ENCODE measurements around the gene CMSS1.

The CMSS1 gene

DNA sequence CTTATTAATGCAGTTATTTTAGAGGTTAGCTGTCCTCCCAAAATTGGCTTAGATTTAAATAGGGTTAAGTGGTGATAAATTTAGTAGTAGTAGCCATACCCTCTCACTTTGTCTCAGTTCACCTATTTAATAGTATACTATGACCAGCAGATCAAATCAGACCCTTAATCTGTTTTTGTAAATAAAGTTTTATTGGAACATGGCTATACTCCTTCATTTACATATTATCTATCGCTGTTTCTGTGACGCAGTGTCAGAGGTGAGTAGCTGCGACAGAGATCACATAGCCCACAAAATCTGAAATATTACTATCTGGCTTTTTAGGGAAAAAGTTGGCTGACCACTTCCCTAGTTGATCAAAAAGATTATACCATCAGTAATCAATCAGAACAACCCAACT is 183.4 kb downstream of the CMSS1 start:
- H3K9me3 ChIP-seq (ENCODE audit: control extremely low read depth in 1 of 5, control insufficient read depth in 4 of 5, insufficient read depth in 2 of 5, low read depth in 1 of 5, low read length in 4 of 5): peaks cover 0 to 2% (median 0%) of the 10 kb centered on the region in 5 experiments
- H3K27ac ChIP-seq (ENCODE audit: insufficient read depth in 1 of 2, low read depth in 1 of 2, low read length in 2 of 2, poor library complexity in 1 of 2, severe bottlenecking in 2 of 2): no peak overlapping the region
- no peaks in the 10 kb centered on the region for H3K36me3 ChIP-seq (ENCODE audit: control insufficient read depth in 4 of 4, insufficient read depth in 4 of 4, low read length in 3 of 4)
- ChIA-PET POLR2A (no interaction called here), CTCF (no interaction called here)
- WGBS (ENCODE audit: insufficient coverage): 73% methylated on average over 3 of the region's 3 CpGs
- no peaks in the 10 kb centered on the region for H3K27me3 ChIP-seq (replicated peaks in 2 of 5; ENCODE audit: control insufficient read depth in 4 of 5, insufficient read depth in 5 of 5, low read length in 4 of 5)
- no peaks in the 10 kb centered on the region for H3K4me1 ChIP-seq (ENCODE audit: control extremely low read depth in 1 of 4, control insufficient read depth in 4 of 4, insufficient read depth in 4 of 4, low read length in 3 of 4)
- no peak for DNase-seq
- no peak overlapping the region for H3K4me3 ChIP-seq (ENCODE audit: control insufficient read depth in 1 of 7, extremely low read depth in 1 of 7, insufficient read depth in 4 of 7, low read depth in 2 of 7, low read length in 6 of 7)

DNA sequence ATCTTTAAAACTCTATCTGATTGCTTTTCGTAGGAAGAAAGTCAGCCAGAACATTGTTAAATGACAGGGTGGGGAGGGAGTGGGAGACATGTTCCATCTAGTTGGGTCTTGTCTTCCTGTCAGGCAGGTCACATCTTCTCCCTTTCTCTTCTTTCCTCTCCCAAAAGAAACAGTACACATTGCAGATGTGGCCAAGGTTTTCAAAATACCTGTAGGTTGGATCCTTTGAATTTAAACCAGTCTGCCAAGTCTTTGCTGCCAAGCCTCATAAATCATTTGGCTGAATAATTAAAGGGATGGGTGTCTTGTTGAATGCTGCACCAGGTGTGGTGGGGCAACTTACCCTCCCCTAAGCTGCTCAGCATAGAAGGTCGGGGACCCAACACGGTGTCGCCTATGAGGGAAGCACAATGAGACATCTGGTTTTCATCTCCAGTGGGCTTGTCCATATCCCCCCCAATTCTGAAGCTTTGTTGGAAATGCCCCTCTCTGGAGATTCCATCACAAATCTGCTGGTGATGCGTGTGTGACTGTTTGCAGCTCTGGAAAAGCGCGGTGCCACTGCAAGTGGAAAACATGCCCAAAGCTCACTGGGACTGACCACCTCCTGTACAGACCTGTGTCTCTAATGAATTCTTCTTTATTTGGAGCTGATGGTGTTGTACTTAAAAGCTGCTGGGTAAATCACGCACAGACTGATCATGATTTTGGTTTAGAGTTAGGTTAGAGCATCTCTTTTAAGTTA is 184.0 kb downstream of the CMSS1 start:
- Histone ChIP-seq H3K4me3 (ENCODE audit: control insufficient read depth in 1 of 7, extremely low read depth in 1 of 7, insufficient read depth in 4 of 7, low read depth in 2 of 7, low read length in 6 of 7) (no peak overlapping the region), H3K27me3 (replicated peaks in 2 of 5; ENCODE audit: control insufficient read depth in 4 of 5, insufficient read depth in 5 of 5, low read length in 4 of 5) (no peaks in the 10 kb centered on the region), H3K27ac (ENCODE audit: insufficient read depth in 1 of 2, low read depth in 1 of 2, low read length in 2 of 2, poor library complexity in 1 of 2, severe bottlenecking in 2 of 2) (no peak overlapping the region), H3K4me1 (ENCODE audit: control extremely low read depth in 1 of 4, control insufficient read depth in 4 of 4, insufficient read depth in 4 of 4, low read length in 3 of 4) (no peaks in the 10 kb centered on the region), H3K9me3 (ENCODE audit: control extremely low read depth in 1 of 5, control insufficient read depth in 4 of 5, insufficient read depth in 2 of 5, low read depth in 1 of 5, low read length in 4 of 5) (peaks cover 0 to 2% (median 0%) of the 10 kb centered on the region in 5 experiments), H3K36me3 (ENCODE audit: control insufficient read depth in 4 of 4, insufficient read depth in 4 of 4, low read length in 3 of 4) (no peaks in the 10 kb centered on the region)
- POLR2A ChIA-PET: no interaction called here
- no peak for DNase-seq
- 97% methylated on average over 4 of the region's 8 CpGs for WGBS (ENCODE audit: insufficient coverage)
- CTCF ChIA-PET: interaction anchor here (0.9 kb wide), 1 partner anchor 159 kb away, joined by 3 read pairs; no protein-coding TSS in a partner anchor

DNA sequence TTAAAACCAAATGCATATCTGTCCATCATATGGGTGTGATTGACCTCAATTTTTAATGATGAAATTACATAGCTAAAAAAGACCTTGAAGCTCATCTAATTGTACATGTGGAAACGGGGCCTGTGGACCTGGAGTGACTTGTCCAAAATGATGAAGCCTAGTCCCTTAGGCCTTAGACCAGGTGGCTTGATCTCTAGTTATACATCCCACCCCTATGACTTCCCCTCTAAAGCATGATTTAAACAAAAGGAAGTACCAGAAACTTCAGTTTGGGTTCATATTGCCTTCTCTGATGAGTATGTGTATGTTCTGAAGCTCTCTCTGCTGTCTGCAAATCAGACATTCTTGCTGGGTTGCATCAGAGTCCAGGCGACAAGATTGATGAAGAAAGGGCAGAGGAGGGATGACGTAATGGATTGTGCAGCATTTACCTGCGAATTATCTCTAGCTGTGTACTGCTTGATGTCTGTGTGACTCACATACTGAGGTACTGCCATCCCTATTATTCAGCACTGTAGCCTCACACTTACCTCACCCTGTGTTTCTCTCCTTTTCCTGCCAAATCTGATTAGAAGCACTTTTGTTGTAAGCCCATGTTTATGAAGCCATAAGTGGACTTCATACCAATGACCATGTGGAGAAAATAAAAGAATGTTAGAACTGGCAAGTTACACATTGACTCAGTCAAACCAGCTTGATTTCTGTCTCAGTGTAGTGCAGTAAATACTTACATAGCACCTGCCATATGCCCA is 185.1 kb downstream of the CMSS1 start:
- CTCF ChIA-PET: interaction anchor here (0.9 to 1.0 kb wide), 2 partner anchors 17 to 160 kb away, joined by 3 read pairs; no protein-coding TSS in a partner anchor
- POLR2A ChIA-PET: no interaction called here
- Histone ChIP-seq H3K27ac (ENCODE audit: insufficient read depth in 1 of 2, low read depth in 1 of 2, low read length in 2 of 2, poor library complexity in 1 of 2, severe bottlenecking in 2 of 2) (no peak overlapping the region), H3K4me1 (ENCODE audit: control extremely low read depth in 1 of 4, control insufficient read depth in 4 of 4, insufficient read depth in 4 of 4, low read length in 3 of 4) (no peaks in the 10 kb centered on the region), H3K27me3 (replicated peaks in 2 of 5; ENCODE audit: control insufficient read depth in 4 of 5, insufficient read depth in 5 of 5, low read length in 4 of 5) (no peaks in the 10 kb centered on the region), H3K9me3 (ENCODE audit: control extremely low read depth in 1 of 5, control insufficient read depth in 4 of 5, insufficient read depth in 2 of 5, low read depth in 1 of 5, low read length in 4 of 5) (no peaks in the 10 kb centered on the region), H3K4me3 (ENCODE audit: control insufficient read depth in 1 of 7, extremely low read depth in 1 of 7, insufficient read depth in 4 of 7, low read depth in 2 of 7, low read length in 6 of 7) (no peak overlapping the region), H3K36me3 (ENCODE audit: control insufficient read depth in 4 of 4, insufficient read depth in 4 of 4, low read length in 3 of 4) (no peaks in the 10 kb centered on the region)
- WGBS (ENCODE audit: insufficient coverage): 83% methylated on average over 1 of the region's 4 CpGs
- no peak for DNase-seq

DNA sequence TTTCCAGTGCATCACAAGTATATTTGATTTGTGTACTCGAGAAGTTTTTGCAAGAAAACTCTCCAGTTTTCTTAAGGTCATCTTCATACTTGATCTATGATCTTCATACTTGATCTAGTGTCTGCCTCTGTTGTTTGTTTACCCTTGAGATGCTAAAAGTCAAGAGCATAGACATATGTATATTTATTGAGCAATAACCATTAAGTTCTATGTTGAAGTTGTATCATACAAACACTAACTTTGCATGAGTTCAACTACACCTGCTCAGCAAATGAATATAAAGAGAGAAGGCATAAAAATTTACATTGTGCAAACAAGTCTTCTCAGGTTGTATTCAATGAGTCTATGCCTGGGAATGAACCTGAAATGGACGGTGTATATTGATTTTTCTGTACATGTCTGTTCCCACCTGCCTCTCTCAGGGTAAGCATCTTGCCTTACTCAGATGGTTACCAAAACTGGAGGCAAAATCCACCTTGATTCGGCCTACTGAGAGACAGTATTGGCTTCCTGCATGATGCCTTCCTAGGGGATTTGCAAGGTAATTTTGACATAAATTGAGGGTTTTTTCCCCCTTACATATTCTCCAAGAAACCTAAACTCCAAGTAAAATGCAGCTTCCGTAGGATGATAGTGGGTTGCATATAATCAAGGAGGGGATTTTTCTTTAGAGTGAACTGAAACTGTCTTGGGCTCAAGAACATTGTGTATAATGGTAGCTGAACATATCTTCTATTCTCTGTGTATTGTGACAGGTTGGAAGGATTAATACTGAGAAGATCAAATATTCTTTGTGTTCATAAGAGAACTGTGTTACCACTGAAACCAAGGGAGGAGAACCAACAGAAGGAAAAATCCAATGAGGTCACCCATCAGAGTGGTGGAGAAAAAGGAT is 186.2 kb downstream of the CMSS1 start:
- H3K4me3 ChIP-seq (ENCODE audit: control insufficient read depth in 1 of 7, extremely low read depth in 1 of 7, insufficient read depth in 4 of 7, low read depth in 2 of 7, low read length in 6 of 7): no peak overlapping the region
- WGBS (ENCODE audit: insufficient coverage): 90% methylated on average over 2 of the region's 4 CpGs
- H3K9me3 ChIP-seq (ENCODE audit: control extremely low read depth in 1 of 5, control insufficient read depth in 4 of 5, insufficient read depth in 2 of 5, low read depth in 1 of 5, low read length in 4 of 5): no peaks in the 10 kb centered on the region
- H3K36me3 ChIP-seq (ENCODE audit: control insufficient read depth in 4 of 4, insufficient read depth in 4 of 4, low read length in 3 of 4): no peaks in the 10 kb centered on the region
- no peak overlapping the region for H3K27ac ChIP-seq (ENCODE audit: insufficient read depth in 1 of 2, low read depth in 1 of 2, low read length in 2 of 2, poor library complexity in 1 of 2, severe bottlenecking in 2 of 2)
- no peak for DNase-seq
- POLR2A ChIA-PET: no interaction called here
- CTCF ChIA-PET: interaction anchor here (1.0 kb wide), 1 partner anchor 16 kb away, joined by 3 read pairs; no protein-coding TSS in a partner anchor
- no peaks in the 10 kb centered on the region for H3K4me1 ChIP-seq (ENCODE audit: control extremely low read depth in 1 of 4, control insufficient read depth in 4 of 4, insufficient read depth in 4 of 4, low read length in 3 of 4)
- H3K27me3 ChIP-seq (replicated peaks in 2 of 5; ENCODE audit: control insufficient read depth in 4 of 5, insufficient read depth in 5 of 5, low read length in 4 of 5): no peaks in the 10 kb centered on the region

DNA sequence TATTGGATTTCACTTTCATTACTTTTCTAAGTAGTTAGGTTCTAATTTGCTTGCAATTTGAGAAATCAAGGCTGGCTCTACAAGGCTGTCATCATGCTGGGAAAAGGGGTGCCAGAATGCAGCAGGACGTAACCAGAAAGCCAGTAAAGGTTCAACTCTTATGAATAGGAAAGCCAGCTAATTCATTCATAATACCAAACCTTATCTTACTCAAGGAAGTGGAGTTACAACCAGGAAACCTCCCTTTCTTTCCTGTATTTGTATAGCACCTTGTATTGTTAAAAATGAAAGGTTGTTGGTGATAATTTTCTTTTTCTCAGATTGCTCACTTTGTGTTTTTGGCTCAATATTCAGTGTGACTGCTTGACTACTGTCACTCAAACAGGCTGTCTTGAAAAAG is 187.3 kb downstream of the CMSS1 start:
- Histone ChIP-seq H3K27ac (ENCODE audit: insufficient read depth in 1 of 2, low read depth in 1 of 2, low read length in 2 of 2, poor library complexity in 1 of 2, severe bottlenecking in 2 of 2) (no peak overlapping the region), H3K9me3 (ENCODE audit: control extremely low read depth in 1 of 5, control insufficient read depth in 4 of 5, insufficient read depth in 2 of 5, low read depth in 1 of 5, low read length in 4 of 5) (no peaks in the 10 kb centered on the region), H3K4me3 (ENCODE audit: control insufficient read depth in 1 of 7, extremely low read depth in 1 of 7, insufficient read depth in 4 of 7, low read depth in 2 of 7, low read length in 6 of 7) (no peak overlapping the region), H3K27me3 (replicated peaks in 2 of 5; ENCODE audit: control insufficient read depth in 4 of 5, insufficient read depth in 5 of 5, low read length in 4 of 5) (no peaks in the 10 kb centered on the region), H3K4me1 (ENCODE audit: control extremely low read depth in 1 of 4, control insufficient read depth in 4 of 4, insufficient read depth in 4 of 4, low read length in 3 of 4) (no peaks in the 10 kb centered on the region), H3K36me3 (ENCODE audit: control insufficient read depth in 4 of 4, insufficient read depth in 4 of 4, low read length in 3 of 4) (no peaks in the 10 kb centered on the region)
- 100% methylated on average over 1 of the region's 1 CpG for WGBS (ENCODE audit: insufficient coverage)
- DNase-seq: no peak
- ChIA-PET CTCF (no interaction called here), POLR2A (no interaction called here)

DNA sequence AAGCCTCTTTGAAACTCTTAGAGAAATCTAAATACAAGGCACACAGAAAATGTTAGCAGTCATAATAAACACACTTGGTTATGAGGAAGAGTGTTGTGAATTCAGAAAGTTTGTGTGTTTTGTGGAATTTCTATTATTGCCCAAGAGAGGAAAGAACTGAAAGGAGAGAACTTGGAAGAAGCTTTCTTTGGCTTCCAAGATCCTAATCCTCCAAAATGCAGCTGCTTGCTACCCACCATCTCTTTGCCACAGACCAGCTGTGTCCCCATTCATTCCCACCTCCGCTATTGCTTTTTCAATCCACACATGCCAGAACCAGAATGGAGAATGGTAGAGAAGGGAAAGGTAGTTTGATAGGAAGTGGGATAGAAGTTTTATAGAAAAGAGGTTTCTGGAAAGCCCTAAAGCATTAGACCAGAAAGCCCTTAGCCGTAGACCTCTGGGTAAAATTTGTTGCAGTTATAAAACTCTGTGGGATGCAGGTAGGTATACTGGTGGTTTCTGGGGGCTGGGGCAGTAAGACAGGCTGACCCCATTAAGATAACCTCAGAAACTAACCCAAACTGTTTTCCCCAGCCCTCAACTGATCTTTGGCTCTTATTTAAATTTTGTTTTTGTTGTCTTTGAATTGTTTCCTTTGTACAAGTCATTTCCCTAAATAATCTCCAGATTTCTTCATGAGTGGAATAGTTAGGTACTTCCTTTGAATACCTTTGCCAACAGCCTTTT is 188.2 kb downstream of the CMSS1 start:
- Histone ChIP-seq H3K36me3 (ENCODE audit: control insufficient read depth in 4 of 4, insufficient read depth in 4 of 4, low read length in 3 of 4) (no peaks in the 10 kb centered on the region), H3K9me3 (ENCODE audit: control extremely low read depth in 1 of 5, control insufficient read depth in 4 of 5, insufficient read depth in 2 of 5, low read depth in 1 of 5, low read length in 4 of 5) (no peaks in the 10 kb centered on the region), H3K27me3 (replicated peaks in 2 of 5; ENCODE audit: control insufficient read depth in 4 of 5, insufficient read depth in 5 of 5, low read length in 4 of 5) (no peaks in the 10 kb centered on the region), H3K4me3 (ENCODE audit: control insufficient read depth in 1 of 7, extremely low read depth in 1 of 7, insufficient read depth in 4 of 7, low read depth in 2 of 7, low read length in 6 of 7) (no peak overlapping the region), H3K27ac (ENCODE audit: insufficient read depth in 1 of 2, low read depth in 1 of 2, low read length in 2 of 2, poor library complexity in 1 of 2, severe bottlenecking in 2 of 2) (no peak overlapping the region), H3K4me1 (ENCODE audit: control extremely low read depth in 1 of 4, control insufficient read depth in 4 of 4, insufficient read depth in 4 of 4, low read length in 3 of 4) (no peaks in the 10 kb centered on the region)
- POLR2A ChIA-PET: no interaction called here
- no peak for DNase-seq
- 100% methylated on average over 1 of the region's 2 CpGs for WGBS (ENCODE audit: insufficient coverage)
- CTCF ChIA-PET: interaction anchor here (0.7 to 1.3 kb wide), 2 partner anchors 14 to 161 kb away, joined by 3 read pairs; no protein-coding TSS in a partner anchor
